ENCODE measurements around the gene SPRN.
A peak's percentile ranks its signal among the peaks of the same experiment; 100 is the strongest.
"Not testable (repeated sequence)": the region's sequence is repeated elsewhere in the genome, so short reads cannot be mapped to it uniquely, and the experiment has no call there.

Gene SPRN

DNA sequence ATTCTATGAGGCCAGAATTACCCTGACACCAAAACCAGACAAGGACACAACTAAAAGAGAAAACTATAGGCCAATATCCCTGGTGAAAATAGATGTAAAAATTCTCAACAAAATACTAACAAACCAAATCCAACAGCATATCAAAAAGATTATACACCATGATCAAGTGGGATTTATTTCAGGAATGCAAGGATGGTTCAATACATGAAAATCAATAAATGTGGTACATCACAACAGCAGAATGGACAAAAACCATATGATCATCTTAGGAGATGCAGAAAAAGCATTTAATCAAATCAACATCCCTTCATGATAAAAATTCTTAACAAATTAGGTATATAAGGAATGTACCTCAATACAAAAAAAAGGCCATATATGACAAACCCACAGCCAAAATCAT lies 23.7 kb upstream of the SPRN start:
- peaks cover 3% of the 10 kb centered on the region for H3K27me3 Mint-ChIP-seq
- H3K4me3 Mint-ChIP-seq: no peak overlapping the region
- no peak for DNase-seq
- H3K27ac Mint-ChIP-seq: no peak overlapping the region
- ATAC-seq: no peak
- H3K4me1 Mint-ChIP-seq: peaks cover 2% of the 10 kb centered on the region
- peaks cover 31% of the 10 kb centered on the region for H3K9me3 Mint-ChIP-seq
- H3K36me3 Mint-ChIP-seq (ENCODE audit: low read depth): peaks cover 21% of the 10 kb centered on the region

DNA sequence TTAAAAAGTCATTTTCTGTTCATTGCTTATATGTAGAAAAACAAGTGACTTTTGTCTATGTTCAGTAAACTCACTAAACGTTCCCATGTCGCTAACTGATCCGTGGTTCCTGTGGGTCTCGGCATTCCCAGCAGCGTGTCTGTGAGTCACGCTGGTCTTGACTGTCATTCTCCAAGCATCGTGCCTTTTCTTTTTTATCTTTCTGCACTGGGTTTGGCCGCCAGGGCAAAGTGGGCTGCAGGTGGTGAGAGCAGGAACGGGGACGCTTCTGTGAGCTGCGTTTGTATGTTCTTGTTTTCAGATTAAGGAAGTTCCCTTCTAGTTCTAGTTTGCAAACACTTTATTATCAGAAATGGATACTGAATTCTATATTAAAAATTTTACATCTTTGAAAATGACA lies 22.6 kb upstream of the SPRN start:
- Mint-ChIP-seq H3K4me3 (no peak overlapping the region), H3K36me3 (ENCODE audit: low read depth) (peaks cover 21% of the 10 kb centered on the region), H3K27me3 (peaks cover 2% of the 10 kb centered on the region), H3K27ac (no peak overlapping the region), H3K9me3 (peaks cover 31% of the 10 kb centered on the region), H3K4me1 (peaks cover 13% of the 10 kb centered on the region)
- DNase-seq: no peak
- ATAC-seq: no peak

DNA sequence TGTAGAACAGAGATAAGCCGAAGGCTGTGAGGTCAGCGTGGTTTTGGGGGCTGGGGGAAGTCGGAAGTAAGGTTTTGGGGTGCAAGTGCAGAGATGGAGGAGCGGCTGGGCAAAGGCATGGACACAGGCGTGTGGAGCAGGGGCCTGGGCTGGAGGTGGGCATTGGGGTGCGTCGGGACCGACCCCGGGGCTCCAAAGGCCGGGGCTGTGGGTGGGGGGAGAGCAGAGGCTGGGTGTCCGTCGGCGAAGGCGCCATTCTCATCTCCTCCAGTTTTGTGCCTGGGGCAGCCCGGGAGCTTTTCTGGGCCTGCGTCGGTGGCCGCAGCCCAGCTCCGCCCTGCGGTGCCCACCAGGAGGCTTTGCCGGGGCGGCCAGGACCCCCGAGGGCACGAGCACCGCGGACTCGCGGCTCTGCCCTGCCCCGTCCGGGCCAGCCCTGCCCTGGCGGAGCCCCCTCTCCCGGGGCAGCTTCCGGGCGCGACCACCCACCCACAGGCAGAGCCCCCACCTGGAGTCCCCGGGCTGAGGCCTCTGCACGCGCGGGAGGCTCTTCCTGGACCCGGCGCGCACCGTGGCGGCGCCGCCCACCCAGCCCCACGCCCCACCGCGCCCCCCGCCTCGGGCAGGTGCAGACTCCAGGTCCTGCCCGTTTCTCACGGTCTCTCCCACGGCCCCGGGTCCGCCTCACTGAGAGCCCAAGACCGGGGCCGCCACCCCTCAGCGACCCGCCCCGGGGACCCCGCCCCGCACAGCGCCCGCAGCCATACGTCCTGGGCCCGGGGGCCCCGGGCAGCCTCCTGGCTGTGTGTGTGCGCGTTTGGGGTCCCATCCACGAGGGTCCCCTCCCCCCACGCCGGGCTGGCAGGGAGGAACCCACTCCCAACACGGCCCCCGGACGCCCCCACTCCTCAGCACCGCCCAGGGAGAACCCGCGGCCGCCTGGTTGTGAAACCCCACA lies 21.6 kb upstream of the SPRN start:
- Mint-ChIP-seq H3K4me3 (no peak overlapping the region), H3K36me3 (ENCODE audit: low read depth) (peaks cover 21% of the 10 kb centered on the region), H3K27ac (no peak overlapping the region), H3K9me3 (peaks cover 31% of the 10 kb centered on the region), H3K27me3 (peaks cover 2% of the 10 kb centered on the region), H3K4me1 (peaks cover 16% of the 10 kb centered on the region)
- ATAC-seq: no peak
- DNase-seq: no peak

DNA sequence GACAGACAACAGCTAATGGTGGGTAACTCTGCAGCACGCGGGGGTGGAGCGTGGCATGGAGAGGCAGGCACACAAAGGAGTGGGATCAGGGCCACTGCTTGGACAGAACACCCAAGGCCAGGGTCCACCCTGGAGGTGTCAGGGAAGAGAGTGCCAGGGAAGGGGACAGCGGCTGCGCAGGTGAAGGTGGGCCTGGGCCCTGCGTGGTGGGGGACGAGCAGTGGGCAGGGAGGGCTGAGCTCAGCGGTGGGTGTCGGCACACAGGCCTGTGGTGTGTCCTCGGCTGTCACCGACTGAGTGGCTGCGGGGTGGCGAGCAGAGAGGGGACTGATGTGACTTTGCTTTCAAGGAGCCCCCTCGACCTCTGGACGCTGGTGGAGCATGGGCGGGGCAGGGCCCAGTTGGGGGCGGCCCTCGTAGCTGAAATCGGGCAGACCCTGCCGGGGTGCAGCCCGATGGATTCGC lies 20.9 kb upstream of the SPRN start:
- peaks cover 16% of the 10 kb centered on the region for H3K4me1 Mint-ChIP-seq
- no peak overlapping the region for H3K27ac Mint-ChIP-seq
- H3K36me3 Mint-ChIP-seq (ENCODE audit: low read depth): peaks cover 21% of the 10 kb centered on the region
- DNase-seq (no peak), ATAC-seq (no peak)
- no peak overlapping the region for H3K4me3 Mint-ChIP-seq
- peaks cover 2% of the 10 kb centered on the region for H3K27me3 Mint-ChIP-seq
- peaks cover 31% of the 10 kb centered on the region for H3K9me3 Mint-ChIP-seq

DNA sequence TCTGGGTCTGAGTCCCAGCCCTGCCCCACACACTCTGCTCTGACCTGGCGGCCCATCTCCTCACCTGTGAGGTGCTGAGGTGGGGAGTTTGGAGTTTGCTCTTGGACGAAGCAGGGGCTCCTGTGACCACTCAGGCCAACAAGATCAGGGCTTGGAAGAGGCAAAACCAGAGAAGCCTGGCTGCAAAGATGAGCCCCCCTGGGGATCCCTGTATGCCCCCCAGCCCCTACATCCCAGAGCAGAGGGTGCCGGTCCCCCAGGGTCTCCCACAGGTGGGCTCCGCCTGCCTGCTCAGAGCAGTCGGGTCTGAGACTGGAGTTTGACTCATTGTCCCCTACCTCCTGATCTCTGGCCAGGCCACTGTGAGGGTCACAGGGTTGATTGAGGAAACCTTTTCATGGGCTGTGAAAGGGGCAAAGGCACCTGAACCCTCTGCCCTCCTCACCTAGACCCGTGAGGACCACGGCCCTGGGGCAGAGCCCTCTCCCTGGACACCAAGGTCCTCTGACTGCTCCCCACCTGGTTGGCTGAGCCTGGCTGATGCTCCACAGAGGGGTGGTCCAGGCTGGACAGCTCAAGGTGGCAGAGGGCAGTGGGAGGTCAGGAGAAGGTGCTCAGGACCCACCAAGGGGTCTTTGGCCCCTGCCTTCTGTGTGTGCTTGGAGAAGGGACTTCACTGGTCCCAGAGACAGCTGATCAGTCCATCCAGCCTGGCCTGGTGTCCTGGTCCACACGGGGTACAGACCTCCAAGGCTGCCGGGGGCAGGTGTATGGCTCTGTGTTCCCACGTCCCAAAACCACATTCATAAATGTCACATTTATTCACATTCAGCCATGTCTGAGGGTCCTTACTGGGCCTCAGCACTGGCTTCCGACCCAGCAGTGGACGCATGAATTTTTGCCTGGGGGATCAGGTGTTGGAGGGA lies 20.2 kb upstream of the SPRN start:
- ATAC-seq (no peak), DNase-seq (no peak)
- H3K9me3 Mint-ChIP-seq: peaks cover 27% of the 10 kb centered on the region
- no peak overlapping the region for H3K27ac Mint-ChIP-seq
- peaks cover 21% of the 10 kb centered on the region for H3K36me3 Mint-ChIP-seq (ENCODE audit: low read depth)
- peaks cover 2% of the 10 kb centered on the region for H3K27me3 Mint-ChIP-seq
- H3K4me1 Mint-ChIP-seq: peaks cover 16% of the 10 kb centered on the region
- H3K4me3 Mint-ChIP-seq: no peak overlapping the region

DNA sequence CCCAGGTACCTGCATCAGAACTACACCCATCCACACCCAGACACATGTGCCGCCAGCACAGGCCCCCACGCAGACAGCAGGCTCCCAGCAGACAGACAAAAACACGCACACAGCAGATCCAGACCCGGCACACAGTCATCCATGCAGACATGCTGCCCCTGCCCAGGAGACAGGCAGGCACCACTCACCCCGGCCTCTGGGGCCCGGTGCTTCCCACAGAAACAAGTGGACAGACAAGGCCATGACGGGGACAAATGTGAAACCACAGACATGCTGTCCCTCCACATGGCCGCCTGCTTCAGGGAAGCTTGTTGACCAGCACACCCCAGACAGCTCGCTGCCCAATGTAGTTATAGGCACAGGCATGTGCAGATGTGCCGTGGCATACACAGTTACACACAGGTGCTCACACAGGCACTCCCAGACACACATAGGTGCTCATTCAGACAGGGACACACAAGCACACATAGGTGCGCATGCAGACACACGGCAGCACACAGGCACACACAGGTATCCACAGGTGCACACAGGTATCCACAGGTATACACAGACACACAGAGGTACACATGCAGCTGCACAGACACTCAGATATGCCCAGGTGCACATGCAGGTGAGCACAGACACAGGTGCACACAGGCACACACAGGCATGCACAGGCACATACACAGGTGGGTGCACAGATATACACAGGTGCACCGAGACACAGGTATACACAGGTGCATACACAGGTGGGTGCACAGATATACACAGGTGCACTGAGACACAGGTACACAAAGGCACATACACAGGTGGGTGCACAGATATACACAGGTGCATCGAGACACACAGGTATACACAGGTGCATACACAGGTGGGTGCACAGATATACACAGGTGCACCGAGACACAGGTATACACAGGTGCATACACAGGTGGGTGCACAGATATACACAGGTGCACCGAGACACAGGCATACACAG lies 18.8 kb upstream of the SPRN start:
- peaks cover 23% of the 10 kb centered on the region for H3K4me1 Mint-ChIP-seq
- ATAC-seq (no peak), DNase-seq (no peak)
- H3K36me3 Mint-ChIP-seq (ENCODE audit: low read depth): peaks cover 16% of the 10 kb centered on the region
- H3K4me3 Mint-ChIP-seq: no peak overlapping the region
- H3K9me3 Mint-ChIP-seq: peaks cover 17% of the 10 kb centered on the region
- H3K27me3 Mint-ChIP-seq: peaks cover 2% of the 10 kb centered on the region
- H3K27ac Mint-ChIP-seq: no peak overlapping the region

DNA sequence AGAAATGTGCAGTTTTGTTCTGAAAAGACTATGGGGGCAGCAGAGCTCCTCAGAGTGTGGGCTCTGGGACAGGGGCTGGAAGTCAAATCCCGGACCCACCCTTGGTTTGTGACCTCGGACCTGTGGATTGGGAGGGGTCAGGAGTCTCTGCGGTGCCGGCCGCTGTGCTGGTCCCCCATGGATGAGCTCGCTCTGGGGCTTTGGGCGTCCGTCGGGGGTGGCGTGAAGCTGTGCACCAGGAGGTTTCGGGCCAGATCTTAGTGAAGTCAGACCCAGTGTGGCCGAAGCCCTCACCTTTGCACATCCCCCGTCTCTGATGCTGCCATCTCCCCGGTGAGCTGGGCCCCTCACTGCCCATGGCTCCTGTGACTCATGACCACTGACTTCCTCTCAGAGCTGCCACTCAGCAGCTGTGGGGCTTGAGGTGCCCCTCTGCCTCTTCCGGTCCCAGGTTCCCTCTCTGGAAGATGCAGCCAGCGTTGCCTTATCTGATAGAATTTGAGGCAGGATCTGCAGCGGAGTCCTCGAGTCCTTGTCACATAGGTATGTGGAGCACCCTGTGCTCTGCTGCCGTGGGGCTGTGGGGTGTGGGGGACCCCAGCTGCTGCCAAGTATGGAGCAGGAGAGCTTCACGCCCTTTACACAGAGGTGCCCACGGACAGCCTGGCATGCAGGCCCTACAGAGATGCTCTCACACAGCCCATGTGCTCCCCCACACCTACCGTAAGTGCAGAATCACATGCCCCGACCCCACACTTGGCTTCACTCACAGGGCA lies 18.0 kb upstream of the SPRN start:
- Mint-ChIP-seq H3K27me3 (peaks cover 2% of the 10 kb centered on the region), H3K4me3 (no peak overlapping the region), H3K36me3 (ENCODE audit: low read depth) (peaks cover 7% of the 10 kb centered on the region), H3K4me1 (peaks cover 25% of the 10 kb centered on the region), H3K9me3 (peaks cover 8% of the 10 kb centered on the region), H3K27ac (no peak overlapping the region)
- DNase-seq: peak; percentile 30
- peak; percentile 84 for ATAC-seq

DNA sequence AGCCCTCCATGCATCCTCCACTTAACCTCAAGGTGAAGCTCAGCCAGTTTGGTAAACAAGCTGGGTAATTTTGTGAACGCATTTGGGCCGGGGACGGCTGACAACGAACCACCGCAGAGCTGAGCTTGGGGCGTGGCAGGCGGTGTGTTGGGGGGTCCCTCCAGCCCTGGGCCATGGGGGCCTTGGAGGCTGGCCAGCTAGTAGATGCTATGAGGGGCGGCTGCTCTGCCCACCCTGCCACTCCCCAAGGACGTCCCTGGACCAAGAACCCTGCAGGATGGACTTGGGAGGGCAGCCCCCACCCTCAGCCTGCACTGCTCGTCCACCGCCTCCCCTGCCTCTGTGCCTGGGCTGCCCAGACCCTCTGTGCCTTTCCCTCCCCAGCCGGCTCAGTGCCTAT lies 17.4 kb upstream of the SPRN start:
- ATAC-seq (no peak), DNase-seq (no peak)
- Mint-ChIP-seq H3K4me1 (peaks cover 25% of the 10 kb centered on the region), H3K36me3 (ENCODE audit: low read depth) (peaks cover 3% of the 10 kb centered on the region), H3K27ac (no peak overlapping the region), H3K4me3 (no peak overlapping the region), H3K9me3 (peaks cover 3% of the 10 kb centered on the region), H3K27me3 (peaks cover 2% of the 10 kb centered on the region)

DNA sequence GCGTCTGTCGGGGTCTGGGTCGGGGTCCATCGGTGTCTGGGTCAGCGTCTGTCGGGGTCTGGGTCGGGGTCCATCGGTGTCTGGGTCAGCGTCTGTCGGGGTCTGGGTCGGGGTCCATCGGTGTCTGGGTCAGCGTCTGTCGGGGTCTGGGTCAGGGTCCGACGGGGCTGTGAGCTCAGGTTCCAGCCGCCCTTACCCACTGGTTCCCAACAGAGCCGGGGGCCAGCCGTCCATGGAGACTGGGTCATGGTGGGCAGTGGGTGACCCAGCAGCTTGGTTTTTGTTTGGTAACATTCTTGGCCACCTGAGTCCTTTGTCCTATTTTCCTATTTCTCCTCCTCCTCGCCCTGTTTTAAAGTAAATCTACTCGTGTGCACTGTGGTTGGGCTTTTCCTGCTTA lies 16.9 kb upstream of the SPRN start:
- H3K4me1 Mint-ChIP-seq: peaks cover 25% of the 10 kb centered on the region
- H3K36me3 Mint-ChIP-seq (ENCODE audit: low read depth); H3K27ac Mint-ChIP-seq; H3K9me3 Mint-ChIP-seq; DNase-seq; H3K4me3 Mint-ChIP-seq; H3K27me3 Mint-ChIP-seq; ATAC-seq: not testable (repeated sequence)

DNA sequence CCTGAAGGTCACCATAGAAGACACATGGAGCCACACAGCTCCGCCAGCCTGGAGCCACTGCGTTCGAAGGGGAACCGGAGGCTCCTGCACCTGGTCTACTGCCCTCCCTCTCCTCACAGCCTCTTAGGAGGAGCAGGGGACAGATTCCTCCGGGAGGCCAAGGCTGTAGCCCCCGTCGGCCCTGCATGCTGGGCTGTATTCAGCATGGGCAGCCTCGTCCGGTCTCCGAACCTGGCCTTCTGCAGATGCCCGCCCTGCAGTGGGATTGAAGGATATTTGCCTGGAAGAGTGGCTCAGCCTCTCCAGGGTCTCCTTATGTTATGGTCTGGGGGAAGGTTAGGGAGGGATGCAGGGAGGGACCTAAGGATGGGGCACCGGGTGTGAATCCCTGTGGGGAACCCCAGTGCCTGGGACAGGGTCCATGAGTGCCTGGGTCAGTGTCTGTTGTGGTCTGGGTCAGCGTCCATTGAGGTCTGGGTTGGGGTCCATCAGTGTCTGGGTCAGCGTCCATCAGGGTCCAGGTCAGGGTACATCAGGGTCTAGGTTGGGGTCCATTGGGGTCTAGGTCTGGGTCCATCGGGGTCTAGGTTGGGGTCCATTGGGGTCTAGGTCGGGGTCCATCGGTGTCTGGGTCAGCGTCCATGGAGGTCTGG lies 16.3 kb upstream of the SPRN start:
- H3K9me3 Mint-ChIP-seq: no peaks in the 10 kb centered on the region
- no peak overlapping the region for H3K27ac Mint-ChIP-seq
- peaks cover 2% of the 10 kb centered on the region for H3K27me3 Mint-ChIP-seq
- H3K4me3 Mint-ChIP-seq: no peak overlapping the region
- DNase-seq (no peak), ATAC-seq (no peak)
- H3K4me1 Mint-ChIP-seq: peaks cover 25% of the 10 kb centered on the region
- H3K36me3 Mint-ChIP-seq (ENCODE audit: low read depth): no peaks in the 10 kb centered on the region

DNA sequence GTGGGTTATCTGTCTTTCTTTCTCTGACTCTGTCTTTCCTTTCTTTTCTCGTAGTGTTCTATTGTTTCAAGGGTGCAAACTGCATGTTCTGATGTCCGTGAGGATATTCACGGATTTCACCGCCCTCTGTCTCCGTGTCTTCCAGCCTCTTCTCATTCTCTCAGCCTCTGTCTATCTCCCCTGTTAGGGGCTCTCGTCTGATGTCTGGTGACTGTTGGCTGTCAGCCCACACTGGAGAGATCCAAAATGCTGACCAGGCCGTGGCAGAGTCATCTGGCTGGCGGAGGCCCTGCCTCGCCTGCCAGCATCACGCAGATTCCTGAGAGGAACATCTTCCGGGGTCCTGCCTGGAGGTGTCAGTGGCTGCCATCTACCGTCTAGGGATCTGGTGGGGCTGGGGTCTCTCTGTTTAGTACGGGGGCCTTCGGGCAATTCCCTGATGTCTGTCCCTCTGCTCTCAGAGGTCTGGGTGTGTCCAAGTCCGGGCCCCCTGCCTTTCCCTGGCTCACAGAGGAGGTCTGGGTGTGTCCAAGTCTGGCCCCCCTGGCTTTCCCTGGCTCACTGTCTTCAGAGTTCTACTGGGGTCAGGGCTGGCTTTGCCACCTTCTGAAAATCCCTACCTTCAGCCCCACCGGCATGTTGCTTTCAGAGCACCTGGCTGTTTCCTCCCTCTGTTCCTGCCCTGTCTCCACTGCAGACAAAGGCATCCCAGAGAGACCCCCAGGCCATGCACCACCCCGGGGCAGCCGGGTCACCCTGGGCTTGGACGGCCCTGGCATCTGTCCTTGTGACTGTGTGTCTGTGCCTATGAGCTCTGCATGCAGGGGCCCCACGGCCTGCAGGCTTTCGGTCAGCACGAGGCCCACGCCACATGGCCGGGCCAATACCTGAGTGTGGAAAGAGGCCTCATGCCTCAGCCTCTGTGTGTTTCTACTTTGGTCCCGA lies 15.4 kb upstream of the SPRN start:
- Mint-ChIP-seq H3K27me3 (peaks cover 2% of the 10 kb centered on the region), H3K27ac (no peak overlapping the region), H3K4me1 (peaks cover 25% of the 10 kb centered on the region), H3K36me3 (ENCODE audit: low read depth) (no peaks in the 10 kb centered on the region), H3K9me3 (no peaks in the 10 kb centered on the region), H3K4me3 (no peak overlapping the region)
- no peak for ATAC-seq
- DNase-seq: no peak

DNA sequence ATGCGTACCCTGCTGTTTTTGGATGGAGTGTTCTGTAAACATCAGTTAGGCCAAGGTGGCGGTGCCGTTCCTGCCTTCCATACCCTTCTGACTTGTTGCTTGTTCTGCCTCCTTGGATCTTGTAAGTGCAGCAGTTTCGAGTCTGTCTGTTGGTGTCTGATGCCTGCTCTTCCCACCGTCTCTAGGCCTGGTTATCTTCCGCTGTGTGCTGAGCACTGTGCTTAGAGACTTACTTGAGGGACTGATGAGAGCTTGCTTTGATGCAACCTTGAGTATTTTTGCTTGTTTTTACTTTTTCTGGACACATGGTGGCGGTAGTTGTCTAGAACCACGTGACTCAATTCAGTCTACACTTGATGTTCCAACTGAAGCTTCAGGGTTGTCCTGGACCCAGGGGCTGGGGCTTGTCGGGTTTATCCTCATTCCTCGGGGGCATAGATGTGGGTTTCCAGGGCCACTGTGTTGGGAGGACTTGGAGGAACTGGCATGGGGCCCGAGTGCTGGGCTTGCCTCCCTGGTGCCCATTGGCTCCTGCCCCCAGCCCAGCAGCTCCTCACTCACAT lies 14.4 kb upstream of the SPRN start:
- H3K27ac Mint-ChIP-seq: no peak overlapping the region
- DNase-seq: no peak

More for the DNA sequence above, 14.4 kb upstream of the SPRN start:
- ATAC-seq: no peak
- no peaks in the 10 kb centered on the region for H3K36me3 Mint-ChIP-seq (ENCODE audit: low read depth)
- H3K4me3 Mint-ChIP-seq: no peak overlapping the region
- H3K4me1 Mint-ChIP-seq: peaks cover 25% of the 10 kb centered on the region
- peaks cover 2% of the 10 kb centered on the region for H3K27me3 Mint-ChIP-seq
- no peaks in the 10 kb centered on the region for H3K9me3 Mint-ChIP-seq

Measured in activated naive CD8-positive, alpha-beta T cell treated with anti-CD3 and anti-CD28 coated beads, Interleukin-2, amount 50 U/mL, for 24 hours (primary cell).